Hepatocyte (in vitro differentiated cells): ENCODE measurements around the gene ENOX1.

ENCODE experiments used
- EZH2 ChIP-seq: fragments of 200-600 bp; sonication (generic); IDR thresholded peaks from 2 replicates; pipeline ENCODE4 v1.6.1; 2016; ENCODE audit warnings: antibody characterized with exemption, mild to moderate bottlenecking, borderline replicate concordance
- TF ChIP-seq, protein P1 (sequence below): fragments of 200-600 bp; sonication (generic); IDR thresholded peaks from 2 replicates; pipeline ENCODE4 v1.5.1; 2016; ENCODE audit warnings: antibody characterized with exemption, mild to moderate bottlenecking; ENCODE audit not compliant: poor library complexity

DNA sequence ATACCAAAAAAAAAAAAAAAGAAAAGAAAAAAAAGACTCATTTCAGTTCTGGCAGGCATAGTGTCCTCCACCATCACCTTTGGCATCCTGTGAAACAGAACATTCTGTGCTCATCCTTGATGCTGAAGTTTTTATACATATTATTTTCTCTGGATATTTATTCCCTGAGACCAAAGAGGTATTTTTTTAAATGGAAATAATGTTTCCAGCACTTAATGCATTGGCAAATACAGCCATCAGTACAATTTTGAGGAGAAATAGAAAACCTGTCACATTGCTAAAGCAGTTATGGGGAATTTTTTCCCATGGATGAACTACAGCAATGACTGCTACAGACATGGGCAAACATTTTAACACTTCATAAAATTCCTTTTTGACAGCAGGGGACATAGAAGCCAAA, 451.0 kb downstream of the ENOX1 start:
- TF ChIP-seq, protein P1, sequence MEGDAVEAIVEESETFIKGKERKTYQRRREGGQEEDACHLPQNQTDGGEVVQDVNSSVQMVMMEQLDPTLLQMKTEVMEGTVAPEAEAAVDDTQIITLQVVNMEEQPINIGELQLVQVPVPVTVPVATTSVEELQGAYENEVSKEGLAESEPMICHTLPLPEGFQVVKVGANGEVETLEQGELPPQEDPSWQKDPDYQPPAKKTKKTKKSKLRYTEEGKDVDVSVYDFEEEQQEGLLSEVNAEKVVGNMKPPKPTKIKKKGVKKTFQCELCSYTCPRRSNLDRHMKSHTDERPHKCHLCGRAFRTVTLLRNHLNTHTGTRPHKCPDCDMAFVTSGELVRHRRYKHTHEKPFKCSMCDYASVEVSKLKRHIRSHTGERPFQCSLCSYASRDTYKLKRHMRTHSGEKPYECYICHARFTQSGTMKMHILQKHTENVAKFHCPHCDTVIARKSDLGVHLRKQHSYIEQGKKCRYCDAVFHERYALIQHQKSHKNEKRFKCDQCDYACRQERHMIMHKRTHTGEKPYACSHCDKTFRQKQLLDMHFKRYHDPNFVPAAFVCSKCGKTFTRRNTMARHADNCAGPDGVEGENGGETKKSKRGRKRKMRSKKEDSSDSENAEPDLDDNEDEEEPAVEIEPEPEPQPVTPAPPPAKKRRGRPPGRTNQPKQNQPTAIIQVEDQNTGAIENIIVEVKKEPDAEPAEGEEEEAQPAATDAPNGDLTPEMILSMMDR: no peak
- TF ChIP-seq EZH2: no peak
